ENCODE measurements around the gene LMAN1.

The LMAN1 gene

DNA sequence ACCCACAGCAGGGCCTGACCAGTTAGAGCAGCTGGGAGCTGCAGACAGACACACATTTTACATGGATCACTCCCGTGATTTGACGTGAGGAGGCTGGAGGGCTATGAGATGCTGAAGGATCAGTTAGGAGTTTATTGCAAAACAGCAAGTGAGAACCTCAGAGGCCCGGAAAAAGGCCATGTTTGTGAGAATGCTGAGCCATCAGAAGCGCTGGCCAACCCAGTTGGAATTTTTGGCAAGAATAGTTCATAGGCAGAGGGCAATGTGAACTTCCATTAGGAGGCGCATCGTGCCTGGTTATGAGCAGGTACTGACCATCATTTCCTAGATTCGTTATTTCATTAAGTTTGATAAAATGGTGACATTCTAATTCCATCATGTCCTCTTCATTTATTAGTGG is 23.3 kb upstream of the LMAN1 start:
- Histone ChIP-seq H3K36me3 (ENCODE audit: control insufficient read depth, insufficient read depth, low read length) (no peaks in the 10 kb centered on the region), H3K27me3 (ENCODE audit: control insufficient read depth, insufficient read depth, low read length) (no peaks in the 10 kb centered on the region), H3K9ac (ENCODE audit: low read length) (no peak overlapping the region), H3K4me3 (ENCODE audit: low read length) (no peak overlapping the region), H3K9me3 (ENCODE audit: control insufficient read depth, low read length) (no peaks in the 10 kb centered on the region), H3K4me1 (ENCODE audit: control insufficient read depth, insufficient read depth, low read length) (no peaks in the 10 kb centered on the region)

- Histone ChIP-seq H3K27me3 (ENCODE audit: control insufficient read depth, insufficient read depth, low read length) (no peaks in the 10 kb centered on the region), H3K4me1 (ENCODE audit: control insufficient read depth, insufficient read depth, low read length) (no peaks in the 10 kb centered on the region), H3K4me3 (ENCODE audit: low read length) (no peak overlapping the region)
Measured at GRCh38 chr18:59381949-59382348, 22.9 kb upstream of the LMAN1 start.

GRCh38 chr18:59380706-59381105 is 21.6 kb upstream of the LMAN1 start:
- Histone ChIP-seq H3K27me3 (ENCODE audit: control insufficient read depth, insufficient read depth, low read length) (no peaks in the 10 kb centered on the region), H3K9me3 (ENCODE audit: control insufficient read depth, low read length) (no peaks in the 10 kb centered on the region)

More at GRCh38 chr18:59381949-59382348, 22.9 kb upstream of the LMAN1 start:
- Histone ChIP-seq H3K9me3 (ENCODE audit: control insufficient read depth, low read length) (no peaks in the 10 kb centered on the region), H3K36me3 (ENCODE audit: control insufficient read depth, insufficient read depth, low read length) (no peaks in the 10 kb centered on the region), H3K9ac (ENCODE audit: low read length) (no peak overlapping the region)

DNA sequence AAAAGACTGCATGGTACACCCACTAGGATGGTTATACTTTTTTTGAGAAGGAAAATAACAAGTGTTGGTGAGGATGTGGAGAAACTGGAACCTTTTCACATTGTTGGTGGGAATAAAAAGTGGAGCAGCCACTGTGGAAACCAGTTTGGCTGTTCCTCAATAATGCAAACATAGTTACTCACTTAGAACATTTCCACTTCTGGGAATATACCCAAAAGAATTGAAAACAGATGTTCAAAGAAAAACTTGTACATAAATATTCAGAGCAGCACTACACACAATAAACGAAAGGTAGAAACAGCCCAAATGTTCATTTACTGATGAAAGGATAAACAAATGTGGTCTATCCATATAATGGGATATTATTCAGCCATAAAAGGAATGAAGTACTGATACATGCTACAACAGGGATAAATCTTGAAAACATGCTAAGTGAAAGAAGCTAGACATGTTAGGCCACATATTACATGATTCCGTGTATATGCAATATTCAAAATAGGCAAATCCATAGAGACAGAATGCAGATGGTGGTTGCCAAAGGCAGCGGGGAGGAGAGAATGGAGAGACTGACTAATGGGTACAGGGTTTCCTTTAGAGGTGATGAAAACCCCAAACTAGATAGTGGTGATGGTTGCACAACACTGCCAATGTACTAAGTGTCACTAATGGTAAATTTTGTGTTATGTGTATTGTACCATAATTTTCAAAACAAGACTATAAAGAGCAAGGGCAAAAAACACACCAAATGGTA is 20.9 kb upstream of the LMAN1 start:
- Histone ChIP-seq H3K27me3 (ENCODE audit: control insufficient read depth, insufficient read depth, low read length) (no peaks in the 10 kb centered on the region), H3K4me3 (ENCODE audit: low read length) (no peak overlapping the region), H3K9ac (ENCODE audit: low read length) (no peak overlapping the region), H3K36me3 (ENCODE audit: control insufficient read depth, insufficient read depth, low read length) (no peaks in the 10 kb centered on the region), H3K4me1 (ENCODE audit: control insufficient read depth, insufficient read depth, low read length) (no peaks in the 10 kb centered on the region), H3K9me3 (ENCODE audit: control insufficient read depth, low read length) (no peaks in the 10 kb centered on the region)

More at GRCh38 chr18:59380706-59381105, 21.6 kb upstream of the LMAN1 start:
- H3K9ac ChIP-seq (ENCODE audit: low read length), result no peak overlapping the region
- H3K36me3 ChIP-seq (ENCODE audit: control insufficient read depth, insufficient read depth, low read length), result no peaks in the 10 kb centered on the region
- no peaks in the 10 kb centered on the region for H3K4me1 ChIP-seq (ENCODE audit: control insufficient read depth, insufficient read depth, low read length)
- no peak overlapping the region for H3K4me3 ChIP-seq (ENCODE audit: low read length)

DNA sequence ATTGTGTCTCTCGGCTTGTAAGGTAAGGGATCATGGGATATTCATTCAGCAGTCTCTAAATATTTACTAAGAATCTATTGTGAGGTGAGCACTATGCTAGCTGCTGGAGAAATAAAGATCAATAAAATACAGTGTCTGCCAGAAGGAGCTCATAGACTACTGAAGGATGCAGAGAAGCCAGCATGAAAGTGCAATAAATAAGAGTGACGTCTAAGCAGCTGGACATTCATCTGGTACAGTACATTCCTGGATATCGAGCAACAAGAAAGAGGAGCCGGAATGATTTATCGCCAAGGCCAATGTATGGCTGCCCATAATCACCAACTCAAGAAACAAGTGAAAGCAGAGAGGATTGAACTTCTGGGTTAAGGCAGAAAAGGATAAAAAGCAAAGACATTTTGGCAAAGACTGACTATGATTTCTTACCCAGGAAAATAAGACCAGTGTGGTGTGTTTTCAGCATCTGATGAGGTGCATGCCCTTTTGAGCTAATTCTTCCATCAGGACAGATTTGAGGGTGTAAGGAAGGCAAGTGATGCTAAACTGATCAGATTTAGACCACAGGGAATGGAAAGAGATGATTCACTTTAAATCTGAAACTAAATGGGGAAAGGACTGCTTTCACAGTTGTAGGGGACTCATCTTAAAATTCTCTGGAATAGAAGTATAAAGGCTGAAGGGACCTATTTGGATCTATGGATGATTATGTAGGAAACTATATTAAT is 18.7 kb upstream of the LMAN1 start:
- H3K27me3 ChIP-seq (ENCODE audit: control insufficient read depth, insufficient read depth, low read length), result no peaks in the 10 kb centered on the region
- H3K36me3 ChIP-seq (ENCODE audit: control insufficient read depth, insufficient read depth, low read length), result no peaks in the 10 kb centered on the region
- H3K9ac ChIP-seq (ENCODE audit: low read length), result no peak overlapping the region
- H3K9me3 ChIP-seq (ENCODE audit: control insufficient read depth, low read length), result no peaks in the 10 kb centered on the region
- no peak overlapping the region for H3K4me3 ChIP-seq (ENCODE audit: low read length)
- no peaks in the 10 kb centered on the region for H3K4me1 ChIP-seq (ENCODE audit: control insufficient read depth, insufficient read depth, low read length)

DNA sequence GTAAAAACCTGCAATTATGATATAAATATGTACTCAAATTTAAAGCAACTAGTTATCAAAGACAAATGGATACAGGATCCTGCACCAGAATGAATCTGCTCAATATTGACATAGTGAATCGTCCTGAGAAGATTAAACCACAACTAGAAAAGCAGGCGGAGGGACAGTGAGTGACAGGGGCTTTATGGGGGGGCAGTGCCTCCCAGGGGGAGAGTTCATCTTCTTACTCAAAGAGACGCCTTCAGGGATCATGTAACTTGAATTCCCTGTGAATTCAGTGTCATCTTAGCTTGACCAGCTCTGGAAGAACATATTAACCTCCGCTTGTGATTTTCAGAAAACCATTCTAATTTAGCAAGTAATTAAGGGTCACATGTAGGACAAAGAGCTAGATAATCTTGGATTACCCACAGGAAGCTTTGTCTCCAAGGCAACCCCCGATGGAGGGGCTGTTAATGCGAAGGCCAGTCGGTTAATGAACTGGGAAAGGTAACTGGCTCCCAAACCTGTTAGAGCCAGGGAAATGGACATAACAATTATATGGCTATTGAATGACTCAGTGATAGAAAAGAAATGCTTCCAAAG is 17.4 kb upstream of the LMAN1 start:
- no peaks in the 10 kb centered on the region for H3K9me3 ChIP-seq (ENCODE audit: control insufficient read depth, low read length)

DNA sequence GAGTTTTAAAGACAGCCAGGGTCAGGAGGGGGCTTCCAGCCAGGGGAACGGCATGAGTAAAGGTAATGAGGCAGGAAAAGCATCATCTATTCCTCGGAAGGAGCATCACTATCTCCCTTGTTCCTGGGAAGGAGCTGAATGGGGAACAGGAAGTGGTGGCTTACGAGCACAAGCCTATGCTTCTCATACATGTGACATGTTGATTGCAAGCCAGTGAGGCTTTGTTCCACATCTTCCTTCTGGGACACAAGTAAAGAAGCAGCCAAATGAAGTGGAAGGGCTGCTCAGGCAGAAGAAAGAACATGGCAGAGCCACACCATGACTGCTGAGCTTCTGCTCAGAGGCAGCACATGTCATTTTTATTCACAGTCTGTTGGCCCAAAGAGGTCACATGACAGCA is 15.1 kb upstream of the LMAN1 start:
- Histone ChIP-seq H3K4me3 (ENCODE audit: low read length) (no peak overlapping the region), H3K4me1 (ENCODE audit: control insufficient read depth, insufficient read depth, low read length) (no peaks in the 10 kb centered on the region), H3K9ac (ENCODE audit: low read length) (no peak overlapping the region), H3K36me3 (ENCODE audit: control insufficient read depth, insufficient read depth, low read length) (no peaks in the 10 kb centered on the region), H3K27me3 (ENCODE audit: control insufficient read depth, insufficient read depth, low read length) (no peaks in the 10 kb centered on the region), H3K9me3 (ENCODE audit: control insufficient read depth, low read length) (no peaks in the 10 kb centered on the region)

More for the DNA sequence above, 17.4 kb upstream of the LMAN1 start:
- no peak overlapping the region for H3K4me3 ChIP-seq (ENCODE audit: low read length)
- H3K27me3 ChIP-seq (ENCODE audit: control insufficient read depth, insufficient read depth, low read length), result no peaks in the 10 kb centered on the region
- H3K36me3 ChIP-seq (ENCODE audit: control insufficient read depth, insufficient read depth, low read length), result no peaks in the 10 kb centered on the region
- no peak overlapping the region for H3K9ac ChIP-seq (ENCODE audit: low read length)
- H3K4me1 ChIP-seq (ENCODE audit: control insufficient read depth, insufficient read depth, low read length), result no peaks in the 10 kb centered on the region

GRCh38 chr18:59372975-59373374 is 13.9 kb upstream of the LMAN1 start:
- no peaks in the 10 kb centered on the region for H3K4me1 ChIP-seq (ENCODE audit: control insufficient read depth, insufficient read depth, low read length)
- no peaks in the 10 kb centered on the region for H3K36me3 ChIP-seq (ENCODE audit: control insufficient read depth, insufficient read depth, low read length)
- H3K27me3 ChIP-seq (ENCODE audit: control insufficient read depth, insufficient read depth, low read length), result no peaks in the 10 kb centered on the region
- no peak overlapping the region for H3K4me3 ChIP-seq (ENCODE audit: low read length)
- H3K9ac ChIP-seq (ENCODE audit: low read length), result no peak overlapping the region
- H3K9me3 ChIP-seq (ENCODE audit: control insufficient read depth, low read length), result no peaks in the 10 kb centered on the region

DNA sequence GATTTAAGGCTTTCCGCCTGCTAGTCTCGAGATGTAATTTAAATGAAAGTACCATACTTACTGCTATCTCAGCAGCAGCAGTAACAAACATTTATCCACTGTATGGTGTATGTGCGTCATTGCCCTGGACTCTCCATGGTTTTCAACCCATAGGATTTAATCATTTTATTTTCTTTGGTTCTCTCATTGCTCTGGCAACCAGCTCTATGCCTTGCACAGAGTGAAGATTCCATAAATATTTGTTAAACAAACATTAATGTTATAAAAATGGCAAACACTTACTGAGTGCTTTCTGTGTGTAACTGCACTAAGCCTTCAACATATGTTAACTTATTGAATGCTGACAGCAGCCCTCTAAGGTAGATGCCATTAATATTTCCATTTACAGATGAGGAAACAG is 1.3 kb upstream of the LMAN1 start:
- H3K27me3 ChIP-seq (ENCODE audit: control insufficient read depth, insufficient read depth, low read length), result no peaks in the 10 kb centered on the region
- H3K36me3 ChIP-seq (ENCODE audit: control insufficient read depth, insufficient read depth, low read length), result no peaks in the 10 kb centered on the region
- no peaks in the 10 kb centered on the region for H3K9me3 ChIP-seq (ENCODE audit: control insufficient read depth, low read length)
- H3K4me1 ChIP-seq (ENCODE audit: control insufficient read depth, insufficient read depth, low read length), result no peaks in the 10 kb centered on the region
- H3K9ac ChIP-seq (ENCODE audit: low read length), result no peak overlapping the region
- H3K4me3 ChIP-seq (ENCODE audit: low read length), result no peak overlapping the region

GRCh38 chr18:59359576-59359952 is 499 bp upstream of the LMAN1 start:
- Histone ChIP-seq H3K27me3 (ENCODE audit: control insufficient read depth, insufficient read depth, low read length) (no peaks in the 10 kb centered on the region), H3K9me3 (ENCODE audit: control insufficient read depth, low read length) (no peaks in the 10 kb centered on the region), H3K9ac (ENCODE audit: low read length) (no peak overlapping the region), H3K4me3 (ENCODE audit: low read length) (no peak overlapping the region), H3K36me3 (ENCODE audit: control insufficient read depth, insufficient read depth, low read length) (no peaks in the 10 kb centered on the region), H3K4me1 (ENCODE audit: control insufficient read depth, insufficient read depth, low read length) (no peaks in the 10 kb centered on the region)

- Histone ChIP-seq H3K27me3 (ENCODE audit: control insufficient read depth, insufficient read depth, low read length) (no peaks in the 10 kb centered on the region), H3K36me3 (ENCODE audit: control insufficient read depth, insufficient read depth, low read length) (no peaks in the 10 kb centered on the region), H3K9ac (ENCODE audit: low read length) (peak overlapping the region; percentile 86), H3K9me3 (ENCODE audit: control insufficient read depth, low read length) (no peaks in the 10 kb centered on the region), H3K4me3 (ENCODE audit: low read length) (peak overlapping the region; percentile 83), H3K4me1 (ENCODE audit: control insufficient read depth, insufficient read depth, low read length) (no peaks in the 10 kb centered on the region)
Measured at GRCh38 chr18:59358414-59358711, 702 bp downstream of the LMAN1 start.

GRCh38 chr18:59357928-59358327 is 1.1 kb downstream of the LMAN1 start:
- Histone ChIP-seq H3K9ac (ENCODE audit: low read length) (peak overlapping the region; percentile 86), H3K27me3 (ENCODE audit: control insufficient read depth, insufficient read depth, low read length) (no peaks in the 10 kb centered on the region), H3K4me3 (ENCODE audit: low read length) (peak overlapping the region; percentile 83), H3K9me3 (ENCODE audit: control insufficient read depth, low read length) (no peaks in the 10 kb centered on the region), H3K36me3 (ENCODE audit: control insufficient read depth, insufficient read depth, low read length) (no peaks in the 10 kb centered on the region), H3K4me1 (ENCODE audit: control insufficient read depth, insufficient read depth, low read length) (no peaks in the 10 kb centered on the region)
